ENCODE measurements around the gene PITX1.

DNA sequence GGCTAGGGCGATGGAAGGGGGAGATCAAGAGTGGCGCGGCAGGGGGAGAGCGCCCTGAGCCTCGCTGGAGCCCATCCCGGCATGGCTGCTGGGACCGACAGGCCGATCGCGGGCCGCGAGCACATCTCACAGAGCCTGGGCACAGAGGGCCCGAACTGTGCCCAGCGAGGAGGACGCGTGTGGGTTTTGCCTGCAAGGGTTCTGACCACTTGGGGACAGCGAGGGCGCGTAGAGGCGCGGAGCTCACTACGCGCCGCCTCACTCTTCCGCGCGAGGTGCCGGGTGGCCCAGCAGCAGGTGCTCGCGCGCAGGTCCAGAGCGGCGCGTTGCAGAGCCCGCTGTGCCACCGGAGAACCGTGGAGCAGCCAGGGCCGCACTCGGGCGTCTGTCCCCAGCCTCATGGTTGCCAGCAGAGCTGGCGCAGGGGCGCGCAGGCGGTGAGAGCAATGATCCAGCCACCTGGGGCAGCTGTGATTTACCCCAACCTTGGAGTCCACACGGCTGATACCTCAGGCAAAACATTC is 16.3 kb upstream of the PITX1 start:
- TF ChIP-seq POLR2AphosphoS5 (IDR thresholded peaks at IDR 0.05; ENCODE audit: low read depth, low read length), result no peak
- no peak for TF ChIP-seq TAF1 (IDR thresholded peaks at IDR 0.05; ENCODE audit: borderline replicate concordance, insufficient read depth, low read length)
- no peak for TF ChIP-seq SIN3A (IDR thresholded peaks at IDR 0.05; ENCODE audit: borderline replicate concordance, insufficient read depth, low read length)
- TF ChIP-seq, protein P1, sequence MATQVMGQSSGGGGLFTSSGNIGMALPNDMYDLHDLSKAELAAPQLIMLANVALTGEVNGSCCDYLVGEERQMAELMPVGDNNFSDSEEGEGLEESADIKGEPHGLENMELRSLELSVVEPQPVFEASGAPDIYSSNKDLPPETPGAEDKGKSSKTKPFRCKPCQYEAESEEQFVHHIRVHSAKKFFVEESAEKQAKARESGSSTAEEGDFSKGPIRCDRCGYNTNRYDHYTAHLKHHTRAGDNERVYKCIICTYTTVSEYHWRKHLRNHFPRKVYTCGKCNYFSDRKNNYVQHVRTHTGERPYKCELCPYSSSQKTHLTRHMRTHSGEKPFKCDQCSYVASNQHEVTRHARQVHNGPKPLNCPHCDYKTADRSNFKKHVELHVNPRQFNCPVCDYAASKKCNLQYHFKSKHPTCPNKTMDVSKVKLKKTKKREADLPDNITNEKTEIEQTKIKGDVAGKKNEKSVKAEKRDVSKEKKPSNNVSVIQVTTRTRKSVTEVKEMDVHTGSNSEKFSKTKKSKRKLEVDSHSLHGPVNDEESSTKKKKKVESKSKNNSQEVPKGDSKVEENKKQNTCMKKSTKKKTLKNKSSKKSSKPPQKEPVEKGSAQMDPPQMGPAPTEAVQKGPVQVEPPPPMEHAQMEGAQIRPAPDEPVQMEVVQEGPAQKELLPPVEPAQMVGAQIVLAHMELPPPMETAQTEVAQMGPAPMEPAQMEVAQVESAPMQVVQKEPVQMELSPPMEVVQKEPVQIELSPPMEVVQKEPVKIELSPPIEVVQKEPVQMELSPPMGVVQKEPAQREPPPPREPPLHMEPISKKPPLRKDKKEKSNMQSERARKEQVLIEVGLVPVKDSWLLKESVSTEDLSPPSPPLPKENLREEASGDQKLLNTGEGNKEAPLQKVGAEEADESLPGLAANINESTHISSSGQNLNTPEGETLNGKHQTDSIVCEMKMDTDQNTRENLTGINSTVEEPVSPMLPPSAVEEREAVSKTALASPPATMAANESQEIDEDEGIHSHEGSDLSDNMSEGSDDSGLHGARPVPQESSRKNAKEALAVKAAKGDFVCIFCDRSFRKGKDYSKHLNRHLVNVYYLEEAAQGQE (IDR thresholded peaks at IDR 0.05; ENCODE audit: insufficient read depth in 1 of 2, low read depth in 2 of 2, low read length in 2 of 2), result no peak

Measured in PFSK-1 (cell line).